HG03175 (cell line): Measurements from ENCODE around the gene RPTOR.

Experiments
- ATAC-seq: cut with Tn5 transposase; IDR thresholded peaks from one replicate; pipeline ENCODE4 v1.9.1; 2021; ENCODE audit warnings: mild to moderate bottlenecking, moderate library complexity; ENCODE audit not compliant: unreplicated experiment

RPTOR gene

GRCh38 chr17:80979547-80980378 lies 435.1 kb downstream of the RPTOR start:
- ATAC-seq, result no peak

- ATAC-seq, result no peak
Observed at GRCh38 chr17:80980397-80981061, 435.9 kb downstream of the RPTOR start.

- ATAC-seq, result no peak
Observed at GRCh38 chr17:80981062-80981902, 436.6 kb downstream of the RPTOR start.

- no peak for ATAC-seq
Observed at GRCh38 chr17:80981929-80982425, 437.3 kb downstream of the RPTOR start.

- ATAC-seq, result no peak
Observed at GRCh38 chr17:80982426-80982974, 437.9 kb downstream of the RPTOR start.

GRCh38 chr17:80983545-80983944 lies 438.9 kb downstream of the RPTOR start:
- no peak for ATAC-seq

- ATAC-seq, result no peak
Observed at GRCh38 chr17:80984749-80985148, 440.1 kb downstream of the RPTOR start.

GRCh38 chr17:80986046-80986445 lies 441.4 kb downstream of the RPTOR start:
- ATAC-seq, result no peak

- ATAC-seq, result no peak
Observed at GRCh38 chr17:80986816-80987475, 442.3 kb downstream of the RPTOR start.

GRCh38 chr17:80987941-80988461 lies 443.4 kb downstream of the RPTOR start:
- ATAC-seq, result no peak

- ATAC-seq, result no peak
Observed at GRCh38 chr17:80989586-80989913, 444.9 kb downstream of the RPTOR start.

GRCh38 chr17:80990921-80991644 lies 446.4 kb downstream of the RPTOR start:
- no peak for ATAC-seq

GRCh38 chr17:80991645-80992076 lies 447.0 kb downstream of the RPTOR start, which contains the start of gene CHMP6:
Gene CHMP6, plus strand, starts transcription at chr17:80991841. Its CDS starts 78 bp downstream, at chr17:80991919.
- ATAC-seq, result no peak

- ATAC-seq, result no peak
Observed at GRCh38 chr17:80992077-80992947, 447.7 kb downstream of the RPTOR start.

- ATAC-seq, result no peak
Observed at GRCh38 chr17:80992948-80993624, 448.4 kb downstream of the RPTOR start.

GRCh38 chr17:80995131-80995530 lies 450.5 kb downstream of the RPTOR start:
- no peak for ATAC-seq

- no peak for ATAC-seq
Observed at GRCh38 chr17:80996422-80997305, 452.0 kb downstream of the RPTOR start.
